GM12878 (cell line): Measurements from ENCODE around the gene CLCNKA. TPM values are rescaled to one million over a fixed set of nuclear protein-coding genes. Genes with fewer than 3 reads are reported as not detected.

Source experiments
- ASH2L ChIP-seq: fragments of 300-600, 200-600 bp; sonication (generic); IDR thresholded peaks from 2 replicates; pipeline ENCODE4 v1.6.1; 2017; ENCODE audit warnings: low read depth, mild to moderate bottlenecking, borderline replicate concordance
- ATF7 ChIP-seq: fragments of 450-650 bp; IDR thresholded peaks from 2 replicates; pipeline ENCODE4 v1.6.1; 2016; ENCODE audit warnings: low read depth, mild to moderate bottlenecking
- BACH1 ChIP-seq: fragments of 450-650 bp; IDR thresholded peaks from 2 replicates; pipeline ENCODE4 v1.6.1; 2017; ENCODE audit warnings: mild to moderate bottlenecking, borderline replicate concordance
- BCL11A ChIP-seq: IDR thresholded peaks from 2 replicates; pipeline ENCODE4 v1.6.1; 2011; ENCODE audit warnings: low read depth, low read length
- BHLHE40 ChIP-seq, 2 experiments: fragments of 450-650 bp in 1 of 2; IDR thresholded peaks; 2 replicates each; pipeline ENCODE4 v1.6.1; 2011 to 2017; ENCODE audit warnings: low read depth in 2 of 2, borderline replicate concordance in 1 of 2, improper control_type of control experiment in 1 of 2, low read length in 1 of 2, mild to moderate bottlenecking in 1 of 2
- CBX3 ChIP-seq: fragments of 200-600 bp; sonication (generic); IDR thresholded peaks from 2 replicates; pipeline ENCODE4 v1.6.1; 2016; ENCODE audit warnings: low read depth, borderline replicate concordance
- EP300 ChIP-seq, 2 experiments: fragments of 150-350 bp in 1 of 2; IDR thresholded peaks; 2 replicates each; pipeline ENCODE4 v1.6.1; 2011 to 2012; ENCODE audit warnings: low read depth in 2 of 2, low read length in 2 of 2, borderline replicate concordance in 1 of 2, improper control_type of control experiment in 1 of 2, inconsistent platforms in 1 of 2; ENCODE audit not compliant: control insufficient read depth in 1 of 2
- GABPA ChIP-seq: IDR thresholded peaks from 2 replicates; pipeline ENCODE4 v1.6.1; 2014; ENCODE audit warnings: antibody characterized with exemption, low read depth, mild to moderate bottlenecking, inconsistent platforms
- JUND ChIP-seq: IDR thresholded peaks from 2 replicates; pipeline ENCODE4 v1.6.1; 2012; ENCODE audit warnings: low read depth, mild to moderate bottlenecking, low read length, improper control_type of control experiment, moderate library complexity
- MEF2B ChIP-seq: fragments of 450-650 bp; IDR thresholded peaks from 2 replicates; pipeline ENCODE4 v1.6.1; 2018; ENCODE audit warnings: mild to moderate bottlenecking, moderate library complexity; ENCODE audit not compliant: partially characterized antibody, poor library complexity, severe bottlenecking
- MTA3 ChIP-seq: IDR thresholded peaks from 2 replicates; pipeline ENCODE4 v1.6.1; 2012; ENCODE audit warnings: low read length, inconsistent platforms, borderline replicate concordance
- NFYB ChIP-seq: IDR thresholded peaks from 2 replicates; pipeline ENCODE4 v1.6.1; 2011; ENCODE audit warnings: low read depth, mild to moderate bottlenecking, low read length, improper control_type of control experiment, moderate library complexity; ENCODE audit not compliant: insufficient read depth
- PML ChIP-seq: IDR thresholded peaks from 2 replicates; pipeline ENCODE4 v1.6.1; 2012; ENCODE audit warnings: low read length, inconsistent platforms
- POLR2AphosphoS2 ChIP-seq: IDR thresholded peaks from 2 replicates; pipeline ENCODE4 v1.6.1; 2011; ENCODE audit warnings: low read depth, mild to moderate bottlenecking, low read length, improper control_type of control experiment, moderate library complexity
- POU2F2 ChIP-seq: IDR thresholded peaks from 3 replicates; pipeline ENCODE4 v1.6.1; 2011; ENCODE audit warnings: low read depth, mild to moderate bottlenecking, low read length, borderline replicate concordance
- RAD21 ChIP-seq: IDR thresholded peaks from 2 replicates; pipeline ENCODE4 v1.6.1; 2011; ENCODE audit warnings: mild to moderate bottlenecking, low read depth, low read length, moderate library complexity; ENCODE audit not compliant: insufficient read depth
- SIX5 ChIP-seq: IDR thresholded peaks from 2 replicates; pipeline ENCODE4 v1.6.1; 2011; ENCODE audit warnings: mild to moderate bottlenecking, low read depth, low read length, moderate library complexity; ENCODE audit not compliant: severe bottlenecking
- SMAD5 ChIP-seq: IDR thresholded peaks from 2 replicates; pipeline ENCODE4 v1.6.1; 2016; ENCODE audit warnings: antibody characterized with exemption, low read depth
- SMC3 ChIP-seq: IDR thresholded peaks from 2 replicates; pipeline ENCODE4 v1.6.1; 2011; ENCODE audit warnings: low read length, improper control_type of control experiment, borderline replicate concordance
- ZNF207 ChIP-seq: fragments of 450-650 bp; IDR thresholded peaks from 2 replicates; pipeline ENCODE4 v1.6.1; 2014; ENCODE audit warnings: antibody characterized with exemption, mild to moderate bottlenecking, borderline replicate concordance
- ZNF24 ChIP-seq: fragments of 450-650 bp; IDR thresholded peaks from 2 replicates; pipeline ENCODE4 v1.6.1; 2017; ENCODE audit warnings: antibody characterized with exemption, mild to moderate bottlenecking
- ZSCAN29 ChIP-seq: fragments of 450-650 bp; IDR thresholded peaks from 2 replicates; pipeline ENCODE4 v1.6.1; 2017; ENCODE audit warnings: mild to moderate bottlenecking, moderate library complexity
- polyA plus RNA-seq, 11 experiments: library from polyadenylated mRNA; depleted of rRNA in 4 of 11; unstranded in 6 of 11; stranded (reverse) in 5 of 11; fragments of >200 nt; fragmentation: Nextera tagmentation in 4 of 11; fragmentation: Illumina TruSeq in 1 of 11; extraction: Ambion mirVana in 4 of 11; extraction: Trizol in 1 of 11; gene quantifications; 1 replicate in 1 of 11; 2 replicates in 10 of 11; pipeline versions ENCODE4 v1.2.1 to v1.2.3, GENCODE V29; 2011 to 2016; ENCODE audit warnings: inconsistent platforms in 2 of 11, missing spikeins in 2 of 11, low read depth in 1 of 11
- total RNA-seq, 4 experiments: library from RNA; depleted of rRNA in 3 of 4; stranded (reverse); fragments of >200 nt in 3 of 4; fragmentation: Illumina TruSeq in 1 of 4; extraction: Trizol in 1 of 4; gene quantifications; 2 replicates each; pipeline versions ENCODE4 v1.2.1 to v1.2.3, GENCODE V29; 2013 to 2021
- TF ChIP-seq, protein P1 (sequence below): IDR thresholded peaks from 2 replicates; pipeline ENCODE4 v1.6.1; 2011; ENCODE audit warnings: low read depth, low read length, improper control_type of control experiment, borderline replicate concordance
- TF ChIP-seq, protein P2 (sequence below), 3 experiments: IDR thresholded peaks in 2 of 3; conservative IDR thresholded peaks in 1 of 3; 2 replicates each; pipeline ENCODE4 v1.5.1; 2011; ENCODE audit warnings: low read depth in 3 of 3, low read length in 3 of 3, mild to moderate bottlenecking in 3 of 3, control low read depth in 2 of 3, moderate library complexity in 2 of 3, inconsistent platforms in 1 of 3, mixed read lengths in 1 of 3; ENCODE audit not compliant: control insufficient read depth in 2 of 3, insufficient read depth in 1 of 3; ENCODE audit errors: extremely low read depth in 1 of 3
- TF ChIP-seq, protein P3 (sequence below): fragments of 450-650 bp; IDR thresholded peaks from 2 replicates; pipeline ENCODE4 v1.6.1; 2017; ENCODE audit warnings: borderline replicate concordance
- TF ChIP-seq, protein P4 (sequence below): IDR thresholded peaks from 2 replicates; pipeline ENCODE4 v1.6.1; 2011; ENCODE audit warnings: borderline replicate concordance, low read depth, mild to moderate bottlenecking, moderate library complexity, mixed read lengths, low read length; ENCODE audit not compliant: insufficient read depth; ENCODE audit errors: extremely low read length

CLCNKA gene
- total and polyA plus RNA-seq, 10 of the 15 experiments (the other 5 are each of a cell fraction or from before 2014, with no cell fraction given): 0.02 to 0.15 (median 0.08) TPM; not detected in 6

DNA sequence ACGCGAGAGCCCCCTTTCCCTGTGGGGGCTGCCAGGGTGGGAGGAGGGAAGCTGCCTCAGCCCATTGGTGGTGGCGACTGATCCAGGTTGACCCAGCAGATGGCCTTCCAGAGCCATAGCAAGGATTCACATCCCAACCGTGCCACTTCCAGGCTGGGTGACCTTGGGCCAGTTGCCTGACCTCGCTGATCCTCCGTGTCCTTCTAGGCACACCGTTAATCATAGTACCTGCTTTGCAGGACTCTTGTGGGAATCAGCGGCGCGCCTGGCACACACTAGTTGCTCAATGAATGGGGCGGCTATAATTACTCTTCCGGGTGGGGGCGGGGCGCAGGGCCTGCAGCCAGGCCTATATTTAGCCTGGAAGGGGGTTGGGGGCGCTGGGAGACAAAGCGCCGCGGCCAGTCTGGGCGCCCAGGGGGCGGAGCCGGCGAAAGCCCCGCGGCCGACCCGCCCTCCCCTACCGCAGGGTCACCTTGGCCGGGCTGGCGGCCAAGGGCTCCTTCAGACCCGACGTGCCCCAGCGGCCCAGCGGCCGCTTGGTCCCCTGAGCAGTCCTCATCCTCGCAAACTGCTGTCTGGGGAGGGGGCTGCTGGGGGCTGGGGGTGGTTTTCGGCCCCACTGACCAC, 9.1 kb upstream of the CLCNKA start (continued):
- TF ChIP-seq, protein P1, sequence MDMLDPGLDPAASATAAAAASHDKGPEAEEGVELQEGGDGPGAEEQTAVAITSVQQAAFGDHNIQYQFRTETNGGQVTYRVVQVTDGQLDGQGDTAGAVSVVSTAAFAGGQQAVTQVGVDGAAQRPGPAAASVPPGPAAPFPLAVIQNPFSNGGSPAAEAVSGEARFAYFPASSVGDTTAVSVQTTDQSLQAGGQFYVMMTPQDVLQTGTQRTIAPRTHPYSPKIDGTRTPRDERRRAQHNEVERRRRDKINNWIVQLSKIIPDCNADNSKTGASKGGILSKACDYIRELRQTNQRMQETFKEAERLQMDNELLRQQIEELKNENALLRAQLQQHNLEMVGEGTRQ: no peak
- TF ChIP-seq BCL11A (no peak), SMAD5 (no peak), NFYB (no peak), ZNF24 (no peak), JUND (no peak), GABPA (no peak), EP300 (IDR thresholded peaks at IDR 0.05; ENCODE audit: borderline replicate concordance in 1 of 2, control insufficient read depth in 1 of 2, low read depth in 2 of 2, low read length in 2 of 2) (no peak), MTA3 (no peak; the same call in 1 of the 2 replicates), PML (no peak), ZSCAN29 (0 out of 2 replicates have a peak, but pooled peaks have one; percentile 4), CBX3 (no peak), BACH1 (no peak), ATF7 (no peak), RAD21 (no peak), POLR2AphosphoS2 (no peak), ZNF207 (no peak), SMC3 (no peak), MEF2B (peak; percentile 65), BHLHE40 (IDR thresholded peaks at IDR 0.05; ENCODE audit: borderline replicate concordance in 1 of 2, low read depth in 2 of 2, low read length in 1 of 2) (peak in 1 of 2 experiments; percentile 42; a peak in 2 of 4 replicates), ASH2L (no peak), POU2F2 (no peak), SIX5 (no peak)
- TF ChIP-seq, protein P2, sequence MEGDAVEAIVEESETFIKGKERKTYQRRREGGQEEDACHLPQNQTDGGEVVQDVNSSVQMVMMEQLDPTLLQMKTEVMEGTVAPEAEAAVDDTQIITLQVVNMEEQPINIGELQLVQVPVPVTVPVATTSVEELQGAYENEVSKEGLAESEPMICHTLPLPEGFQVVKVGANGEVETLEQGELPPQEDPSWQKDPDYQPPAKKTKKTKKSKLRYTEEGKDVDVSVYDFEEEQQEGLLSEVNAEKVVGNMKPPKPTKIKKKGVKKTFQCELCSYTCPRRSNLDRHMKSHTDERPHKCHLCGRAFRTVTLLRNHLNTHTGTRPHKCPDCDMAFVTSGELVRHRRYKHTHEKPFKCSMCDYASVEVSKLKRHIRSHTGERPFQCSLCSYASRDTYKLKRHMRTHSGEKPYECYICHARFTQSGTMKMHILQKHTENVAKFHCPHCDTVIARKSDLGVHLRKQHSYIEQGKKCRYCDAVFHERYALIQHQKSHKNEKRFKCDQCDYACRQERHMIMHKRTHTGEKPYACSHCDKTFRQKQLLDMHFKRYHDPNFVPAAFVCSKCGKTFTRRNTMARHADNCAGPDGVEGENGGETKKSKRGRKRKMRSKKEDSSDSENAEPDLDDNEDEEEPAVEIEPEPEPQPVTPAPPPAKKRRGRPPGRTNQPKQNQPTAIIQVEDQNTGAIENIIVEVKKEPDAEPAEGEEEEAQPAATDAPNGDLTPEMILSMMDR (IDR thresholded peaks at IDR 0.05 in 2 of 3, conservative IDR thresholded peaks at IDR 0.05 in 1 of 3; ENCODE audit: control insufficient read depth in 2 of 3, extremely low read depth in 1 of 3, insufficient read depth in 1 of 3, low read depth in 3 of 3, low read length in 3 of 3): no peak
- TF ChIP-seq, protein P3, sequence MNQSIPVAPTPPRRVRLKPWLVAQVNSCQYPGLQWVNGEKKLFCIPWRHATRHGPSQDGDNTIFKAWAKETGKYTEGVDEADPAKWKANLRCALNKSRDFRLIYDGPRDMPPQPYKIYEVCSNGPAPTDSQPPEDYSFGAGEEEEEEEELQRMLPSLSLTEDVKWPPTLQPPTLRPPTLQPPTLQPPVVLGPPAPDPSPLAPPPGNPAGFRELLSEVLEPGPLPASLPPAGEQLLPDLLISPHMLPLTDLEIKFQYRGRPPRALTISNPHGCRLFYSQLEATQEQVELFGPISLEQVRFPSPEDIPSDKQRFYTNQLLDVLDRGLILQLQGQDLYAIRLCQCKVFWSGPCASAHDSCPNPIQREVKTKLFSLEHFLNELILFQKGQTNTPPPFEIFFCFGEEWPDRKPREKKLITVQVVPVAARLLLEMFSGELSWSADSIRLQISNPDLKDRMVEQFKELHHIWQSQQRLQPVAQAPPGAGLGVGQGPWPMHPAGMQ: no peak
- TF ChIP-seq, protein P4, sequence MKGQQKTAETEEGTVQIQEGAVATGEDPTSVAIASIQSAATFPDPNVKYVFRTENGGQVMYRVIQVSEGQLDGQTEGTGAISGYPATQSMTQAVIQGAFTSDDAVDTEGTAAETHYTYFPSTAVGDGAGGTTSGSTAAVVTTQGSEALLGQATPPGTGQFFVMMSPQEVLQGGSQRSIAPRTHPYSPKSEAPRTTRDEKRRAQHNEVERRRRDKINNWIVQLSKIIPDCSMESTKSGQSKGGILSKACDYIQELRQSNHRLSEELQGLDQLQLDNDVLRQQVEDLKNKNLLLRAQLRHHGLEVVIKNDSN: no peak
